GM12801 (cell line): ENCODE measurements around the gene BHLHA15.

Source experiments
- CTCF ChIP-seq: IDR thresholded peaks from one replicate; pipeline ENCODE4 v1.5.1; 2011; ENCODE audit warnings: control low read depth; ENCODE audit not compliant: insufficient read length; ENCODE audit errors: extremely low read depth

The BHLHA15 gene

DNA sequence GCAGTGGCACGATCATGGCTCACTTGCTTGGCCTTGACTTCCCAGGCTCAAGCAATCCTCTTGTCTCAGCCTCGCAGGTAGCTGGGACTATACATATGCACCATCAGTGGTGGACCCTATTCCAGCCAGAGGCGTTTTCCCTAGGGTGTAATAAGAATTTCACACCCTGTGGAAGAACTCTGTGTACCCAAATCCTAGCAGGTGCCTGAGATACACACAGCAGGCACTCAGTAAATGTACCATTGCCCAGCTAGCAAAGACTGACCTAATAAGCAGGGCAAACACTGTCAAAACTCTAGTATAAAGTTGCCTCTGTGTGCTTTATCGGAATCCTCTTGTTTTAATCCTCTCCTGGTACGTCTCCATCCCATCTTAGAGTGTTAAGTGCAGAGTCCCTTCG, 33.7 kb upstream of the BHLHA15 start:
- no peak for TF ChIP-seq CTCF

GRCh38 chr7:98178321-98178720, 32.9 kb upstream of the BHLHA15 start:
- TF ChIP-seq CTCF = no peak

DNA sequence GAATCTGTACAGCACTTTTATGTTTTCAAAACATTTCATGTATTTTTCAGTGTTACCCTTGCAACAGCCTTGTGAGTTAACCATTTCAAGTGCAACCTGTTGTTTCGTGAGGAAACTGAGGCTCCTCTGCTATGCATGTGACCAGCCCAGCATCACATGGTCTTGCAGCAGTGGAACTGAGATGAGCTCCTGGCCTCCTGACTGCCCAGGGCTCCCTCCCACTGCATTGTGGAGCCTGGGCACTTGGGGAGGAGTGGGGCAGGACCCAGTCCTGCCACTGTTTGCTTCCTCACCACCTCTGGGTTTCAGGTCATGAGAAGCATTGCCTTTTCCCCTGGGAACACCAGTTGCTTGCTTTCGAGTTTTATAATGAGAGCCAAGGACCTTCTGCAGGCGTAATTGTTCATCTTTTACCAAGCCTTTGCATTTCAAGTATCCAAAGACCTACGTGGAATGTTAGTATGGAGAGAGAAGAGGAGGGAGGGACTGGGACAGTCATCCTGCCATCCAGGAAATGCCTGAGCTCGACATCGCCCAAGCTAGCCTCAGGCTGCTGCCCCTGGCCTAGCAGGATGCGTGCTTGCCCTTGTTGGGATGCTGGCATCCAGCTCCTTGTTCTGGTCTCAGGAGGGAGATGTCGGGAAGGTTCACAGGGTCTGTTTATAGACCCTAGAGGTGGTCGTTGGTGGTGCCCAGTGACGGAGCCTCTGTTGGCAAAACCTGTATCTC, 32.3 kb upstream of the BHLHA15 start:
- TF ChIP-seq CTCF = no peak

- TF ChIP-seq CTCF = no peak
Measured at GRCh38 chr7:98180751-98181150, 30.5 kb upstream of the BHLHA15 start.

DNA sequence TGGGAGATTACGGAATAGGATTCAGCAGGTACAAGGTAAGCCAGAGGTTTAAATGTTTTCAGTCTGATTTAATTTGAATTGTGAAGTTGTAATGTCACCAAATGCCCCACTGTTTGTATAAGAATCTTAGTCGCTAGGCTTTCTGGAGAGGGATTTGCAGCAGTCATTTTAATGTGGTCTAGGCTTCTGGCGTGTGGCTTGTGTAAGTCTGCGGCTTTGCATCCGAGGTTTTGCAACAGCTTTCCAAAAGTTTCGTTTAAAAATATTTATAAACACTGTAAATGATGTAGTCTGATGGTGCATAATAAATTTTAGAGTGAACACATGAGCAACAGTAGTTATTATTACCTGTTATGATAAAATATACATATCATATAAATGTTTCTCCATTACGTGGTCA, 26.1 kb upstream of the BHLHA15 start:
- TF ChIP-seq CTCF = no peak

DNA sequence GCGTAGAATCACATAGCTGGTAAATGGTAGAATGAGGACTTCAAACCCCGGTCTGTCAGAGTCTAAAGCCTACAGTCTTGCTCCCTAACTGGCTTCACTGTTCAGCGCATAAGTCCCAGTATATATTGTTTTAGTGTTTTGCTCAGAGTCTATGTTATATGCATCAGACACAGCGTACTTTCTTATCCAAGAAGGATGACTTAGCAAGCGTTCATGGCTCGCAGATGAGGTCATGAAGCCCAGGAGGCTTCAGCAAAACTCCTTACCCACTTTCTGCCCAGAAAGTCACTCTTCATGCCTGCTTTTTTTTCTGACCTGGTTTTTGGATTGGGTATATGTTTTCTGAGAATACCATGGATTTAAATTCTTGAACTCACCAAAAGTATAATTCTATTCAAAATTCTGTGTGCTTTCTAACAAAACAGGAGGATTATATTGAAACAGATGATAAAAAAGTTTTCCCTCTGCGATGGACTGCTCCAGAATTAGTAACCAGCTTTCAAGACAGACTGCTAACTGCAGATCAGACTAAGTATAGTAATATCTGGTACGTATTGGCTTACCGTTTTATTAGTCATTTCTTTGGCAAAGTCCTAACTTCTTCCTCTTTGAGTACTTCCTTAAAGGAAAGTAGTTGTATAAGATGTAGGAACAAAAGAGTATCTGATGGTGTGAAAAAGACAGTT, 24.6 kb upstream of the BHLHA15 start:
- no peak for TF ChIP-seq CTCF

GRCh38 chr7:98187138-98187502, 24.1 kb upstream of the BHLHA15 start:
- no peak for TF ChIP-seq CTCF
